SK-N-MC (cell line): ENCODE results near the gene RBMS3.

Experiments
- DNase-seq: peaks from one replicate; pipeline ENCODE4 v3.0.0-alpha.2; 2011; ENCODE audit warnings: low read depth, low spot score
- H3K27ac ChIP-seq: fragments of 200-600 bp; sonication (generic); 2 replicates; pipeline ENCODE4 v1.5.1; 2016; ENCODE audit warnings: mixed run types
- H3K36me3 ChIP-seq: fragments of 200-600 bp; sonication (generic); 2 replicates; pipeline ENCODE4 v1.6.1; 2017; ENCODE audit warnings: antibody characterized with exemption, low read length, mixed read lengths; ENCODE audit not compliant: insufficient read depth
- H3K4me3 ChIP-seq: fragments of 200-600 bp; sonication (generic); 2 replicates; pipeline ENCODE4 v1.5.1; 2016
- H3K9ac ChIP-seq: fragments of 200-600 bp; sonication (generic); 2 replicates; pipeline ENCODE4 v1.8.0; 2017; ENCODE audit warnings: mixed run types, mixed read lengths; ENCODE audit not compliant: insufficient read length
- H3K9me3 ChIP-seq: fragments of 200-600 bp; sonication (generic); 2 replicates; pipeline ENCODE4 v1.6.1; 2017; ENCODE audit warnings: low read depth, mild to moderate bottlenecking, antibody characterized with exemption, low read length, moderate library complexity, mixed read lengths
- EZH2 ChIP-seq: fragments of 200-600 bp; sonication (generic); IDR thresholded peaks from one replicate; pipeline ENCODE4 v1.6.1; 2017; ENCODE audit warnings: antibody characterized with exemption
- FOXP2 ChIP-seq: optimal IDR thresholded peaks from 2 replicates; pipeline ENCODE3; 2011; ENCODE audit warnings: mild to moderate bottlenecking, moderate library complexity; ENCODE audit not compliant: insufficient read depth; ENCODE audit errors: extremely low read length, control extremely low read depth
- POLR2AphosphoS5 ChIP-seq: IDR thresholded peaks from 2 replicates; pipeline ENCODE4 v1.6.1; 2012; ENCODE audit warnings: mild to moderate bottlenecking, low read depth, low read length, borderline replicate concordance

The RBMS3 gene

DNA sequence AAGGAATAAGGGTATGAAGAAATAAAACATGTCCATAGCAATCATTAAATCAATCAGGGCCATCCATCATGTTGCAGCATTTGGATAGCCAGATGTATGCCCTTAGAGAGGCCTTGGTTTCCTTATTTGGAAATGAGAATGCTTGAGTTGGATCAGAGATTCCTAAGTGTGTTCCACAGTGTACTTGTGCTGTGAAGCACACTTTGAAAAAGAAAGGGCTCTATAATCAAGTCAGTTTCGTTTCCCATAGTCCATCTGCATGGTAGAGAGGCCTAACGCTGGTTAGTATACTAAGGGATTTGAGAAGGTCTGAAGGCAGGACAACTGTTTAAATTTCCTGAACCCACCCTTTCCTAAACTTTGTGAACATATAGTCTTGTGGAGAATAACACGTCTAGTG is 30.9 kb downstream of the RBMS3 start:
- H3K27ac ChIP-seq = no peak overlapping the region
- no peak overlapping the region for H3K9ac ChIP-seq
- no peaks in the 10 kb centered on the region for H3K9me3 ChIP-seq
- H3K4me3 ChIP-seq = no peak overlapping the region
- TF ChIP-seq POLR2AphosphoS5 = no peak
- TF ChIP-seq EZH2 = no peak
- TF ChIP-seq FOXP2 = no peak
- H3K36me3 ChIP-seq = no peaks in the 10 kb centered on the region
- DNase-seq = no peak

GRCh38 chr3:29312395-29312794 is 31.5 kb downstream of the RBMS3 start:
- Histone ChIP-seq H3K36me3 (no peaks in the 10 kb centered on the region), H3K4me3 (no peak overlapping the region), H3K9me3 (no peaks in the 10 kb centered on the region), H3K9ac (no peak overlapping the region), H3K27ac (no peak overlapping the region)
- no peak for DNase-seq
- TF ChIP-seq POLR2AphosphoS5 = no peak
- no peak for TF ChIP-seq EZH2
- no peak for TF ChIP-seq FOXP2

GRCh38 chr3:29312960-29313452 is 32.1 kb downstream of the RBMS3 start:
- Histone ChIP-seq H3K36me3 (no peaks in the 10 kb centered on the region), H3K9ac (no peak overlapping the region), H3K4me3 (no peak overlapping the region; the same call in 1 of the 2 replicates), H3K27ac (no peak overlapping the region), H3K9me3 (no peaks in the 10 kb centered on the region)
- TF ChIP-seq FOXP2 (no peak), EZH2 (no peak), POLR2AphosphoS5 (no peak)
- DNase-seq = no peak

DNA sequence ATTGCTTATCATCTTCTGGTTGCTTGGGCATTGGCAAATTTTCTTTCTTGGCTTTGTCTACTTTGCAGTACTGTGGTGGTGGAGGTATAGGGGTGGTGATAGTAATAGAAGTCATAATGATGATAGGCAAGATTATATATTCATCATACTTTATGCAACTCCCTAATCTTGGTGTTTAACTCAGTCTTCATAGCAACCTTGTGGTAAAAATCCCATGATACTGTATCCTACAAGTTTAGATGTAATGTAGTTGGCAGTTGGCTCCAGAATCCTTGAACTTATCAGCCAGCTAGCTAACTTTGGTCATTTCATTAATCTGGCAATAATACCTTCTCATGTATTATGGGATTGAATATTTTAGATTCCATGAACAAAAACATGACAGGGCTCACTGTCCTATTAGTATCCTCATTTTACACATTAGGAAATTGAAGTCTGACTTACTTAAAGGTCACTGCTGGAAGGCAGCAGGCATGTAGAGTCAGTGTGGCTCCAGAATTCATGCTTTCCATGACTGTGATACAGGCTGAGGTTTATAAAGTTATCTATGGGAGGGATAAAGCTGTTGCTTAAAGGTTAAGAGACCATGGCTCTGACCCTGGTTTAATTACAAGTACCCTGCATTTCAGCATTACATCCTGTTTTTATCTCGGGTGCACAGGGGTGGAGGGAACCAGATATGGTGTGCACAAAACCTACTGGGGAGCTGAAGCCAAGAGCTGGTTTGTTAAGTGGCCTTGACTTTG is 33.3 kb downstream of the RBMS3 start:
- no peak overlapping the region for H3K4me3 ChIP-seq
- DNase-seq = no peak
- H3K27ac ChIP-seq = no peak overlapping the region
- TF ChIP-seq FOXP2 (no peak), POLR2AphosphoS5 (no peak), EZH2 (no peak)
- no peak overlapping the region for H3K9ac ChIP-seq
- no peaks in the 10 kb centered on the region for H3K36me3 ChIP-seq
- no peaks in the 10 kb centered on the region for H3K9me3 ChIP-seq

DNA sequence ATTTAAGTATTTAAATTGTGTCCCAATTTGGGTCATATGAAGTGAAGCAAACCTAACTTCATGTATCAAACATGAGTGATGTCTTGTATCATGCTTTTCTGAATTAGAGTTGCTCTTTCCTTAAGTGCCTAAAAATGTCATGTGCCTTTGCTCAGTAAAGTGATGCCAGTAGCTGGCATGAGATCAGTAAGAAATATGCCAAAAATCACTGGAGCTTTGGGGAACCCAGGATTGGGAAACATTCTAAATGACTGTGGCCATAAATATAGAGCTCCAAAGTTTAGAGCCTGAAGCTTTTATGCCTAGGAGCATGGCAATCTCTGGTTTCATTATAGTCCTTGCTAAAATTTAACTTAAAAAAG is 33.8 kb downstream of the RBMS3 start:
- no peak overlapping the region for H3K4me3 ChIP-seq
- no peak overlapping the region for H3K27ac ChIP-seq
- no peak overlapping the region for H3K9ac ChIP-seq
- no peaks in the 10 kb centered on the region for H3K9me3 ChIP-seq
- no peak for DNase-seq
- TF ChIP-seq POLR2AphosphoS5 (no peak), FOXP2 (no peak)
- H3K36me3 ChIP-seq = no peaks in the 10 kb centered on the region

DNA sequence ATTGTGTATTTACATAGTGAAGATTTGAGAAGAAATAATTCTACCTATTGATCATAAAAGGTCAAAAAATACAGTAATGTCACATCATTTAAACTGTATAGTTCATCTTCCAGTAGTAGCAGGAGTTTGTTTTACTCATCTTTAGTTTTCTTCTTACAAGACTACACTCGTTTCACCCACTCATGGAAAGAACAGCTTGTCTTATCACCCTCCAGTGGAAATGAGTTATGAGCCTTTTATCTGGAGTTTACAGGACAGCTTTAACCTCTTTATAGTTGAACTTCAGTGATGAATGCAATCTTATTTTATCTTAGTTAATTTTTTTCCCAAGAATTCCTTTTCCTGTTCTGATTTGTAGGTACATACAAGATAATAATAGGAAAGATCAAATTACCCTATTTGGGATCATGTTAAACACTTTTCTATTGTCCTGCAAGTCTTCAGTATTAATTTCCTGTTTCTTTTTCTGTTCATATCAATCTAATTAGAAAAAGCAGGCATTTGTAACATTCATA is 36.8 kb downstream of the RBMS3 start:
- Histone ChIP-seq H3K36me3 (no peaks in the 10 kb centered on the region), H3K27ac (no peak overlapping the region), H3K4me3 (no peak overlapping the region), H3K9me3 (no peaks in the 10 kb centered on the region), H3K9ac (no peak overlapping the region)
- DNase-seq = no peak
- TF ChIP-seq FOXP2 (no peak), EZH2 (no peak), POLR2AphosphoS5 (no peak)

DNA sequence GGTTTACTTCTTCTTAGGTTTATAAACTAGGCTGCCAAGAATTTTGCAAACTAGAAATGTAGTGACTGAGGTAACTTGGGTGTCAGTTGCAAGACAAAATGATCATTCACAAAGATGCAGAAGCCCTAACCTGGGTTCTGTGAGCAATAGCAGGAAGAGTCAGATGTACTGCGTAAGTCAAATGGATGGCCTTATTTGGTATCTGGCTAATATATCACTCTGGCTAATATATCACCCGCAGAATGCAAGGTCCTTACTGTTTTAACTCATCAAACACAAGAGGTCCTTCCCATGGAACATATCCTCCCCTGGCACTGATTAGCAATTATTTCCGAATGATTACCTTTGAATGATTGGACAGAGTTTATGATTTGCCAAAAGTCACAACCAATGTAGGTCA is 37.4 kb downstream of the RBMS3 start:
- no peak overlapping the region for H3K27ac ChIP-seq
- no peak for DNase-seq
- TF ChIP-seq FOXP2 (no peak), EZH2 (no peak), POLR2AphosphoS5 (no peak)

GRCh38 chr3:29319262-29319661 is 38.4 kb downstream of the RBMS3 start:
- no peak for DNase-seq
- TF ChIP-seq FOXP2 (no peak), POLR2AphosphoS5 (no peak), EZH2 (no peak)
- no peak overlapping the region for H3K27ac ChIP-seq
- no peak overlapping the region for H3K9ac ChIP-seq
- no peaks in the 10 kb centered on the region for H3K36me3 ChIP-seq
- no peaks in the 10 kb centered on the region for H3K9me3 ChIP-seq
- no peak overlapping the region for H3K4me3 ChIP-seq

More for the DNA sequence above, 37.4 kb downstream of the RBMS3 start:
- Histone ChIP-seq H3K36me3 (no peaks in the 10 kb centered on the region), H3K9ac (no peak overlapping the region), H3K4me3 (no peak overlapping the region), H3K9me3 (no peaks in the 10 kb centered on the region)

GRCh38 chr3:29319798-29320197 is 38.9 kb downstream of the RBMS3 start:
- Histone ChIP-seq H3K4me3 (no peak overlapping the region), H3K36me3 (no peaks in the 10 kb centered on the region), H3K9me3 (no peaks in the 10 kb centered on the region), H3K9ac (no peak overlapping the region), H3K27ac (no peak overlapping the region)
- no peak for TF ChIP-seq EZH2
- TF ChIP-seq POLR2AphosphoS5 = no peak
- no peak for TF ChIP-seq FOXP2
- no peak for DNase-seq
